Erythroblast (primary cell): ENCODE results near the gene OR4B1.

Source experiments
- GATA1 ChIP-seq: IDR thresholded peaks from 2 replicates; pipeline ENCODE4 v1.6.1; 2011; ENCODE audit warnings: low read depth, mild to moderate bottlenecking, control low read depth, low read length, moderate library complexity
- POLR2A ChIP-seq: IDR thresholded peaks from 2 replicates; pipeline ENCODE4 v1.6.1; 2011; ENCODE audit warnings: mild to moderate bottlenecking, low read length

DNA sequence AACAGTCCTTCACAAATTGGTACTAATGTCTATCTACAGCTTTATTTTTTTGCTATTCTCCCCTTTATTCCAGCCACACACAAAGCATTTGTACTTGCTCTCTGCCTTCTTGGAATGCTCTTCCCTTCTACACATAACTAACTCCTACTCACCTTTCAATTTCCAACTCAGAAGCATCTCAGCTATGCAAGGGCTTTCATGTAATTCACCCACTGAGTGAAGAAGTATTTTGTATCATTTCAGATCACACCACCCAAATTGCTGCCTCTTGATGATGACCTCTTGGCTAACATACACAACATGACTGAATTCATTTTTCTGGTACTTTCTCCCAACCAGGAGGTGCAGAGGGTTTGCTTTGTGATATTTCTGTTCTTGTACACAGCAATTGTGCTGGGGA lies 28.2 kb downstream of the OR4B1 start, which contains the start of gene OR4X2:
- no peak for TF ChIP-seq POLR2A
- TF ChIP-seq GATA1, result no peak
